HEK293 (cell line): ENCODE data around the gene TFR2.
"Not testable (repeated sequence)": the region's sequence is repeated elsewhere in the genome, so short reads cannot be mapped to it uniquely, and the experiment has no call there.

Experiments
- CTCF ChIA-PET: fragments of 350-600 bp; formaldehyde crosslinking; extraction: SDS; loops from one replicate; lab custom pipeline; 2021; ENCODE audit warnings: antibody characterized with exemption; lab: Yijun Ruan, JAX
- POLR2A ChIA-PET: fragments of 300-600 bp; formaldehyde crosslinking; extraction: SDS; loops from one replicate; lab custom pipeline; 2020; ENCODE audit warnings: antibody characterized with exemption, inconsistent platforms; lab: Yijun Ruan, JAX
- H3K27ac ChIP-seq: fragments of 200-500 bp; sonication (Bioruptor generic); 2 replicates; pipeline ENCODE4 v1.5.1; 2014; ENCODE audit warnings: low read depth, low read length, control low read depth, inconsistent platforms; ENCODE audit errors: extremely low read depth
- H3K36me3 ChIP-seq, 2 experiments: fragments of 200-500 bp in 1 of 2; sonication (Bioruptor generic) in 1 of 2; 1 replicate in 1 of 2; 2 replicates in 1 of 2; pipeline ENCODE4 v1.5.1; 2014 to 2017; ENCODE audit warnings: inconsistent platforms in 2 of 2, low read length in 2 of 2; ENCODE audit not compliant: control insufficient read depth in 2 of 2, insufficient read depth in 1 of 2
- H3K4me1 ChIP-seq: fragments of 200-500 bp; sonication (Bioruptor generic); 2 replicates; pipeline ENCODE4 v1.5.1; 2014; ENCODE audit warnings: mild to moderate bottlenecking, low read length, inconsistent platforms; ENCODE audit not compliant: control insufficient read depth, insufficient read depth
- H3K4me3 ChIP-seq: 2 replicates; pipeline ENCODE4 v1.5.1; 2011; ENCODE audit warnings: low read depth, mild to moderate bottlenecking, control low read depth, low read length, moderate library complexity
- H3K9me3 ChIP-seq: fragments of 200-500 bp; sonication (Bioruptor generic); 2 replicates; pipeline ENCODE4 v1.5.1; 2014; ENCODE audit warnings: low read depth, low read length, inconsistent platforms; ENCODE audit not compliant: control insufficient read depth, insufficient read depth
- EGR2 ChIP-seq: fragments of 450-650 bp; formaldehyde crosslinking; IDR thresholded peaks from 2 replicates; pipeline ENCODE4 v1.5.1; 2016; ENCODE audit warnings: low read depth, missing biosample characterization, missing genetic modification characterization
- KLF1 ChIP-seq: fragments of 450-650 bp; formaldehyde crosslinking; IDR thresholded peaks from 2 replicates; pipeline ENCODE4 v1.5.1; 2016; ENCODE audit warnings: missing biosample characterization, missing genetic modification characterization
- SP2 ChIP-seq: fragments of 450-650 bp; formaldehyde crosslinking; IDR thresholded peaks from 2 replicates; pipeline ENCODE4 v1.5.1; 2016; ENCODE audit warnings: missing biosample characterization, missing genetic modification characterization
- SP3 ChIP-seq: fragments of 450-650 bp; formaldehyde crosslinking; IDR thresholded peaks from 2 replicates; pipeline ENCODE4 v1.5.1; 2016; ENCODE audit warnings: missing biosample characterization, missing genetic modification characterization
- ZNF112 ChIP-seq: fragments of 450-650 bp; formaldehyde crosslinking; IDR thresholded peaks from 2 replicates; pipeline ENCODE4 v1.5.0; 2017; ENCODE audit warnings: missing biosample characterization, missing genetic modification characterization
- ZNF202 ChIP-seq: fragments of 450-650 bp; formaldehyde crosslinking; IDR thresholded peaks from 2 replicates; pipeline ENCODE4 v1.5.1; 2016; ENCODE audit warnings: missing biosample characterization, missing genetic modification characterization, borderline replicate concordance
- ZNF555 ChIP-seq: fragments of 450-650 bp; formaldehyde crosslinking; conservative IDR thresholded peaks from 2 replicates; pipeline ENCODE4 v1.5.1; 2017; ENCODE audit warnings: missing biosample characterization, mild to moderate bottlenecking, missing genetic modification characterization, inconsistent platforms
- ZNF654 ChIP-seq: fragments of 450-650 bp; formaldehyde crosslinking; IDR thresholded peaks from 2 replicates; pipeline ENCODE4 v1.5.1; 2016; ENCODE audit warnings: low read depth, missing biosample characterization, missing genetic modification characterization
- TF ChIP-seq, protein P1 (sequence below): fragments of 450-650 bp; formaldehyde crosslinking; IDR thresholded peaks from 2 replicates; pipeline ENCODE4 v1.5.1; 2016; ENCODE audit warnings: missing biosample characterization, missing genetic modification characterization
- TF ChIP-seq, protein P2 (sequence below): fragments of 450-650 bp; formaldehyde crosslinking; IDR thresholded peaks from 2 replicates; pipeline ENCODE4 v1.5.1; 2016; ENCODE audit warnings: missing biosample characterization, missing genetic modification characterization
- TF ChIP-seq, protein P3 (sequence below): fragments of 450-650 bp; formaldehyde crosslinking; optimal IDR thresholded peaks from 2 replicates; pipeline ENCODE3; 2016; ENCODE audit warnings: missing biosample characterization, mild to moderate bottlenecking, missing genetic modification characterization
- TF ChIP-seq, protein P4 (sequence below): fragments of 450-650 bp; formaldehyde crosslinking; IDR thresholded peaks from 2 replicates; pipeline ENCODE4 v1.5.1; 2016; ENCODE audit warnings: missing biosample characterization, missing genetic modification characterization
- TF ChIP-seq, protein P5 (sequence below): fragments of 450-650 bp; formaldehyde crosslinking; IDR thresholded peaks from 2 replicates; pipeline ENCODE4 v1.5.1; 2016; ENCODE audit warnings: missing biosample characterization, missing genetic modification characterization
- TF ChIP-seq, protein P6 (sequence below): fragments of 450-650 bp; formaldehyde crosslinking; IDR thresholded peaks from 2 replicates; pipeline ENCODE4; 2016; ENCODE audit warnings: missing biosample characterization, missing genetic modification characterization

The TFR2 gene

DNA sequence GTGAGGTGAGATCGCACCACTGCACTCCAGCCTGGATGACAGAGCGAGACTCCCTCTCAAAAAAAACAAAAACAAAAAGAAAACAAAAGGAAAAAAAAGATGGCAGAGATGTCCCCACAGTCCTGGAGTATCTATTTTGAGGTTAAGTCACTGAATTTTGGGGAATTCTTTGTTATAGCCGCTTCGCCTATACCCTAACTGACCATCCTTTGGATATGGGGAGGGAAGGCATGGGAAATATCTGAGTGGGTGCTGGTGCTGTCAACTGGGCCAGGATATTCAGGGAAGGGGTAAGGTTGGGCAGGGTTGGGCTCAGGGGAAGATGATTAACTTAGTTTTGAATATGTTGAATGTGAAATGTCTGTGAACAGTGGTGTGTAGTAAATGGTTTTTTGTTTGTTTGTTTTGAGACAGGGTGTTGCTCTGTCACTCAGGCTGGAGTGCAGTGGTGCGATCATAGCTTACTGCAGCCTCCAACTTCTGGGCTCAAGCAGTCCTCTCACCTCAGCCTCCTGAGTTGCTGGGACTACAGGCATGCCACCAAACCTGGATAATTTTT lies 23.9 kb upstream of the TFR2 start (continued):
- TF ChIP-seq, protein P1, sequence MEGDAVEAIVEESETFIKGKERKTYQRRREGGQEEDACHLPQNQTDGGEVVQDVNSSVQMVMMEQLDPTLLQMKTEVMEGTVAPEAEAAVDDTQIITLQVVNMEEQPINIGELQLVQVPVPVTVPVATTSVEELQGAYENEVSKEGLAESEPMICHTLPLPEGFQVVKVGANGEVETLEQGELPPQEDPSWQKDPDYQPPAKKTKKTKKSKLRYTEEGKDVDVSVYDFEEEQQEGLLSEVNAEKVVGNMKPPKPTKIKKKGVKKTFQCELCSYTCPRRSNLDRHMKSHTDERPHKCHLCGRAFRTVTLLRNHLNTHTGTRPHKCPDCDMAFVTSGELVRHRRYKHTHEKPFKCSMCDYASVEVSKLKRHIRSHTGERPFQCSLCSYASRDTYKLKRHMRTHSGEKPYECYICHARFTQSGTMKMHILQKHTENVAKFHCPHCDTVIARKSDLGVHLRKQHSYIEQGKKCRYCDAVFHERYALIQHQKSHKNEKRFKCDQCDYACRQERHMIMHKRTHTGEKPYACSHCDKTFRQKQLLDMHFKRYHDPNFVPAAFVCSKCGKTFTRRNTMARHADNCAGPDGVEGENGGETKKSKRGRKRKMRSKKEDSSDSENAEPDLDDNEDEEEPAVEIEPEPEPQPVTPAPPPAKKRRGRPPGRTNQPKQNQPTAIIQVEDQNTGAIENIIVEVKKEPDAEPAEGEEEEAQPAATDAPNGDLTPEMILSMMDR = no peak
- TF ChIP-seq, all 188 proteins: peak for 0

DNA sequence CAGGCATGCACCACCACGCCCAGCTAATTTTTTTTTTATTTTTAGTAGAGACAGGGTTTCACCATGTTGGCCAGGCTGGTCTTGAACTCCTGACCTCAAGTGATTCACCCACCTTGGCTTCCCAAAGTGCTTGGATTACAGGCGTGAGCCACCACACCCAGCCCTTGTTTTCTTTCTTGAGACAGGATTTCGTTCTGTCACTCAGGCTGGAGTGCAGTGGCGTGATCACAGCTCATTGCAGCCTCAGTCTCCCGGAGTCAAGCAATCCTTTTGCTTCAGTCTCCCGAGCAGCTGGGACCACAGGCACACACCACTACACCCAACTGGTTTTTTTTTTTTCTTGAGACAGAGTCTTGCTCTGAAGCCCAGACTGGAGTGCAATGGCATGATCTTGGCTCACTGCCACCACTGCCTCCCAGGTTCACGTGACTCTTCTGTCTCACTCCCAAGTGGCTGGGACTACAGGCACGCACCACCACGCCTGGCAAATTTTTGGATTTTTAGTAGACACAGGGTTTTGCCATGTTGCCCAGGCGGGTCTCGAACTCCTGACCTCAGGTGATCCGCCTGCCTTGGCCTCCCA lies 20.9 kb upstream of the TFR2 start:
- POLR2A ChIA-PET = interaction anchor here (0.6 to 1.1 kb wide), 3 partner anchors 14 to 608 kb away, joined by 3 to 4 read pairs (median 4); partner anchors contain the start of genes FBXO24 and LRCH4
- TF ChIP-seq, protein P2, sequence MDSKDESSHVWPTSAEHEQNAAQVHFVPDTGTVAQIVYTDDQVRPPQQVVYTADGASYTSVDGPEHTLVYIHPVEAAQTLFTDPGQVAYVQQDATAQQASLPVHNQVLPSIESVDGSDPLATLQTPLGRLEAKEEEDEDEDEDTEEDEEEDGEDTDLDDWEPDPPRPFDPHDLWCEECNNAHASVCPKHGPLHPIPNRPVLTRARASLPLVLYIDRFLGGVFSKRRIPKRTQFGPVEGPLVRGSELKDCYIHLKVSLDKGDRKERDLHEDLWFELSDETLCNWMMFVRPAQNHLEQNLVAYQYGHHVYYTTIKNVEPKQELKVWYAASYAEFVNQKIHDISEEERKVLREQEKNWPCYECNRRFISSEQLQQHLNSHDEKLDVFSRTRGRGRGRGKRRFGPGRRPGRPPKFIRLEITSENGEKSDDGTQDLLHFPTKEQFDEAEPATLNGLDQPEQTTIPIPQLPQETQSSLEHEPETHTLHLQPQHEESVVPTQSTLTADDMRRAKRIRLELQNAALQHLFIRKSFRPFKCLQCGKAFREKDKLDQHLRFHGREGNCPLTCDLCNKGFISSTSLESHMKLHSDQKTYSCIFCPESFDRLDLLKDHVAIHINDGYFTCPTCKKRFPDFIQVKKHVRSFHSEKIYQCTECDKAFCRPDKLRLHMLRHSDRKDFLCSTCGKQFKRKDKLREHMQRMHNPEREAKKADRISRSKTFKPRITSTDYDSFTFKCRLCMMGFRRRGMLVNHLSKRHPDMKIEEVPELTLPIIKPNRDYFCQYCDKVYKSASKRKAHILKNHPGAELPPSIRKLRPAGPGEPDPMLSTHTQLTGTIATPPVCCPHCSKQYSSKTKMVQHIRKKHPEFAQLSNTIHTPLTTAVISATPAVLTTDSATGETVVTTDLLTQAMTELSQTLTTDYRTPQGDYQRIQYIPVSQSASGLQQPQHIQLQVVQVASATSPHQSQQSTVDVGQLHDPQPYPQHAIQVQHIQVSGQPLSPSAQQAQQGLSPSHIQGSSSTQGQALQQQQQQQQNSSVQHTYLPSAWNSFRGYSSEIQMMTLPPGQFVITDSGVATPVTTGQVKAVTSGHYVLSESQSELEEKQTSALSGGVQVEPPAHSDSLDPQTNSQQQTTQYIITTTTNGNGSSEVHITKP = peak; percentile 59
- TF ChIP-seq KLF1 = 0 out of 2 replicates have a peak, but pooled peaks have one; percentile 16
- not testable (repeated sequence) for H3K4me3 ChIP-seq, H3K36me3 ChIP-seq, H3K9me3 ChIP-seq, H3K27ac ChIP-seq, H3K4me1 ChIP-seq
- CTCF ChIA-PET = interaction anchor here (1.6 kb wide), 1 partner anchor 102 kb away, joined by 3 read pairs; no protein-coding TSS in a partner anchor

DNA sequence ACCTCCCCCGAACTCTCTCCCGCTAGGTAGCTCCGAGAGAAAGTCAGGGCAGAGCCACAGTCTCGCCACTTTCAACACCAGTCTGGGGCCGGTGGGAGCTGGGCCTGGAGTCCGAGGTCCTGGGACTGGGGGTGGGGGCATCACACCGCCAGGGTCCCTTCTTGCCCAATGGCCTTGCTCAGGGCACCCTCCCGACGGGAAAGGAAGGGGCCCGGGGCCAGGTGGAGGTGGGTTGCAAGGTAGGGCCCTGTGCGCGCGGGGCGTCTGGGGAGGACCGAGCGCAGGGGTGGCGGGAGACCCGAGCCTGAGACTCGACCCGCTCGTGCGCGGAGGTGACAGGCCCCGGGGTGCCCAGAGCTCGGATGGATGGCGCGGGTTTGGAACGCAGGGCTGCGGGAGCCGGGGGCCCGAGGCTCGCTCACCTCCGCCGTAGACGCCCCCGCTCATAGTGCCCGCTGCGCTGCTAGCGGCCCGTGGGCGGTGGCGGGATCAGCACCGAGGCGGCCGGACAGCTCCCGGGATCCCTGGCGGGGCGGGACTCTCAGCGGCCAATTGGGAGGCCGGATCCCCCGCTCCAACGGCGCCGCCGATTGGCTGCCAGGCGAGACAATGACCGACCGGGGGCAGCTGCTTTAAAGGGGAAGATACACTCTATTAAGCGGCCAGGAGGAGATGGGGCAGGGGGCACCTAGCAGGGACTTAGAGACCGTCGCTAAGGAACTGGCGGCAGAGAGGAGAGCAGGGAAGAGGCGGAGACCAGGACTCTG lies 14.7 kb upstream of the TFR2 start, which contains the start of gene ACTL6B:
Gene ACTL6B, minus strand, starts transcription at position 541 of the 767 bp plus-strand sequence. Its CDS starts 94 bp downstream, at position 447.
- Histone ChIP-seq H3K9me3 (no peaks in the 10 kb centered on the region), H3K27ac (no peak within 1 kb of the TSS), H3K4me3 (no peak within 1 kb of the TSS), H3K36me3 (no peaks in the 10 kb centered on the region), H3K4me1 (no peaks in the 10 kb centered on the region)
- POLR2A ChIA-PET = interaction anchor here (0.7 to 1.0 kb wide), 3 partner anchors 17 to 70 kb away, joined by 3 to 4 read pairs (median 3); partner anchors contain the start of genes FBXO24 and GNB2
- CTCF ChIA-PET = interaction anchor here (0.6 kb wide), 1 partner anchor 69 kb away, joined by 3 read pairs; no protein-coding TSS in a partner anchor
- TF ChIP-seq SP2 (tag by site-specific recombination) = peak; percentile 91
- peak; percentile 89 for TF ChIP-seq EGR2 (tag by site-specific recombination)
- no peak for TF ChIP-seq ZNF654
- TF ChIP-seq SP3 (tag by site-specific recombination) = peak; percentile 68
- TF ChIP-seq, protein P3, sequence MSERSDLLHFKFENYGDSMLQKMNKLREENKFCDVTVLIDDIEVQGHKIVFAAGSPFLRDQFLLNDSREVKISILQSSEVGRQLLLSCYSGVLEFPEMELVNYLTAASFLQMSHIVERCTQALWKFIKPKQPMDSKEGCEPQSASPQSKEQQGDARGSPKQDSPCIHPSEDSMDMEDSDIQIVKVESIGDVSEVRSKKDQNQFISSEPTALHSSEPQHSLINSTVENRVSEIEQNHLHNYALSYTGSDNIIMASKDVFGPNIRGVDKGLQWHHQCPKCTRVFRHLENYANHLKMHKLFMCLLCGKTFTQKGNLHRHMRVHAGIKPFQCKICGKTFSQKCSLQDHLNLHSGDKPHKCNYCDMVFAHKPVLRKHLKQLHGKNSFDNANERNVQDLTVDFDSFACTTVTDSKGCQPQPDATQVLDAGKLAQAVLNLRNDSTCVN (tag by site-specific recombination) = peak; percentile 62
- TF ChIP-seq, protein P4, sequence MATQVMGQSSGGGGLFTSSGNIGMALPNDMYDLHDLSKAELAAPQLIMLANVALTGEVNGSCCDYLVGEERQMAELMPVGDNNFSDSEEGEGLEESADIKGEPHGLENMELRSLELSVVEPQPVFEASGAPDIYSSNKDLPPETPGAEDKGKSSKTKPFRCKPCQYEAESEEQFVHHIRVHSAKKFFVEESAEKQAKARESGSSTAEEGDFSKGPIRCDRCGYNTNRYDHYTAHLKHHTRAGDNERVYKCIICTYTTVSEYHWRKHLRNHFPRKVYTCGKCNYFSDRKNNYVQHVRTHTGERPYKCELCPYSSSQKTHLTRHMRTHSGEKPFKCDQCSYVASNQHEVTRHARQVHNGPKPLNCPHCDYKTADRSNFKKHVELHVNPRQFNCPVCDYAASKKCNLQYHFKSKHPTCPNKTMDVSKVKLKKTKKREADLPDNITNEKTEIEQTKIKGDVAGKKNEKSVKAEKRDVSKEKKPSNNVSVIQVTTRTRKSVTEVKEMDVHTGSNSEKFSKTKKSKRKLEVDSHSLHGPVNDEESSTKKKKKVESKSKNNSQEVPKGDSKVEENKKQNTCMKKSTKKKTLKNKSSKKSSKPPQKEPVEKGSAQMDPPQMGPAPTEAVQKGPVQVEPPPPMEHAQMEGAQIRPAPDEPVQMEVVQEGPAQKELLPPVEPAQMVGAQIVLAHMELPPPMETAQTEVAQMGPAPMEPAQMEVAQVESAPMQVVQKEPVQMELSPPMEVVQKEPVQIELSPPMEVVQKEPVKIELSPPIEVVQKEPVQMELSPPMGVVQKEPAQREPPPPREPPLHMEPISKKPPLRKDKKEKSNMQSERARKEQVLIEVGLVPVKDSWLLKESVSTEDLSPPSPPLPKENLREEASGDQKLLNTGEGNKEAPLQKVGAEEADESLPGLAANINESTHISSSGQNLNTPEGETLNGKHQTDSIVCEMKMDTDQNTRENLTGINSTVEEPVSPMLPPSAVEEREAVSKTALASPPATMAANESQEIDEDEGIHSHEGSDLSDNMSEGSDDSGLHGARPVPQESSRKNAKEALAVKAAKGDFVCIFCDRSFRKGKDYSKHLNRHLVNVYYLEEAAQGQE (tag by site-specific recombination) = peak; percentile 100
- TF ChIP-seq KLF1 = peak; percentile 58
- TF ChIP-seq, protein P5, sequence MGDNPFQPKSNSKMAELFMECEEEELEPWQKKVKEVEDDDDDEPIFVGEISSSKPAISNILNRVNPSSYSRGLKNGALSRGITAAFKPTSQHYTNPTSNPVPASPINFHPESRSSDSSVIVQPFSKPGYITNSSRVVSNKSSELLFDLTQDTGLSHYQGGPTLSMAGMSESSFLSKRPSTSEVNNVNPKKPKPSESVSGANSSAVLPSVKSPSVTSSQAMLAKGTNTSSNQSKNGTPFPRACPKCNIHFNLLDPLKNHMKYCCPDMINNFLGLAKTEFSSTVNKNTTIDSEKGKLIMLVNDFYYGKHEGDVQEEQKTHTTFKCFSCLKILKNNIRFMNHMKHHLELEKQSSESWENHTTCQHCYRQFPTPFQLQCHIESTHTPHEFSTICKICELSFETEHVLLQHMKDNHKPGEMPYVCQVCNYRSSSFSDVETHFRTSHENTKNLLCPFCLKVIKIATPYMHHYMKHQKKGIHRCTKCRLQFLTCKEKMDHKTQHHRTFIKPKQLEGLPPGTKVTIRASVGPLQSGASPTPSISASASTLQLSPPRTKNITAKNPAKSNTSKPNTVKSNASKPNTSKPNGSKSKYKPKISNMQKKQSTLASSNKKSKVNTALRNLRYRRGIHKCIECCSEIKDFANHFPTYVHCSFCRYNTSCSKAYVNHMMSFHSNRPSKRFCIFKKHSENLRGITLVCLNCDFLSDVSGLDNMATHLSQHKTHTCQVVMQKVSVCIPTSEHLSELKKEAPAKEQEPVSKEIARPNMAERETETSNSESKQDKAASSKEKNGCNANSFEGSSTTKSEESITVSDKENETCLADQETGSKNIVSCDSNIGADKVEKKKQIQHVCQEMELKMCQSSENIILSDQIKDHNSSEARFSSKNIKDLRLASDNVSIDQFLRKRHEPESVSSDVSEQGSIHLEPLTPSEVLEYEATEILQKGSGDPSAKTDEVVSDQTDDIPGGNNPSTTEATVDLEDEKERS = no peak
- TF ChIP-seq ZNF112 (tag by site-specific recombination) = no peak
- TF ChIP-seq ZNF202 (tag by site-specific recombination) = no peak
- TF ChIP-seq, protein P6, sequence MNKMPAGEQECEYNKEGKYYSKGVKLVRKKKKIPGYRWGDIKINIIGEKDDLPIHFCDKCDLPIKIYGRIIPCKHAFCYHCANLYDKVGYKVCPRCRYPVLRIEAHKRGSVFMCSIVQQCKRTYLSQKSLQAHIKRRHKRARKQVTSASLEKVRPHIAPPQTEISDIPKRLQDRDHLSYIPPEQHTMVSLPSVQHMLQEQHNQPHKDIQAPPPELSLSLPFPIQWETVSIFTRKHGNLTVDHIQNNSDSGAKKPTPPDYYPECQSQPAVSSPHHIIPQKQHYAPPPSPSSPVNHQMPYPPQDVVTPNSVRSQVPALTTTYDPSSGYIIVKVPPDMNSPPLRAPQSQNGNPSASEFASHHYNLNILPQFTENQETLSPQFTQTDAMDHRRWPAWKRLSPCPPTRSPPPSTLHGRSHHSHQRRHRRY (tag by site-specific recombination) = no peak
- no peak for TF ChIP-seq ZNF555
